ENCODE data around the gene OPA3. TPM values are rescaled to one million over a fixed set of nuclear protein-coding genes. Genes with fewer than 3 reads are reported as not detected.

OPA3 gene
- polyA plus RNA-seq, 3 donors: 9.9 to 12.6 (median 12.4) TPM

DNA sequence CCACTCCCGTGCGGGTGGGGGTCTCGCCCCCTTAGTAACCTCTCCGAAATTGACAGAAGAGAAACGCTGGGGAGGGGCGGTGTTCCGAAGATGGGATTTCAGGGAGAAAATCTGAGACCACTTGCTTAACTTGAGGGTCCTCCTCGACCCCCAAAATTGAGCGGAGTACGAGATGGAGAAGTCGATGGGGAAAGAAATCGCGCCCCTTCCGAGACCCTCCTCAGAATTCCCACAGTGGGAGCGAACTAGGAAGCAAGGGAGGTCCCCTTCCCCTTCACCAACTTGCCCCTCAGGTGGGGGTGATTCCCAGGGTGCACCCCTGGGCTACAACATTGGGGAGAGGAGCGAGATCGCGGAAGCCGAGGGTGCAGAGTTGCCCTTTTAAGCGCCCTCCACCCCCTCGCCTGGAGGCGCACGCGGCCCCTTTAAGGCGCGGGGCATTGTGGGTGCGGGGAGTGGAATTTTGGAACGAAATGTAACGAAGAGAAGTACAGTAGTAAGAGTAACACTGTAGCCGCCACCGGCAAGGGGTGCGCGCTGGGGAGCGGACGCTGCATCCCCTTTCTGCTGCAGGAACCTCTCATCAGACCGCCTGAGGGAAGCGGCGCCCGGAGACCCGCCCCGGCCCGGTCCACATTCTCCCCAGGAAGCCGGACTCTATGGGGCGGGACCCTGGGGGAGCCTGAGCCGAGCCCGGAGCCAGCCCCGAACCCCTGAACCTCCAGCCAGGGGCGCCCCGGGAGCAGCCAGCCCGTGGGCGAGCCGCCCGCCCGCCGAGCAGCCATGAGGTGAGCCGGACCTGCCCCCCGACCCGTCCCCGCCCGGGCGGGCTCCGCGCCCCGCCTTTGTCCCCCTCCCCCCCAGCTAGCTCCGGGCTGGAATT is 77.4 kb downstream of the OPA3 start, which contains the start of gene VASP:
VASP (plus strand) TSS at position 491 of the 883 bp plus-strand sequence; CDS start at position 784, 293 bp downstream.
- peak; percentile 81 for DNase-seq

DNA sequence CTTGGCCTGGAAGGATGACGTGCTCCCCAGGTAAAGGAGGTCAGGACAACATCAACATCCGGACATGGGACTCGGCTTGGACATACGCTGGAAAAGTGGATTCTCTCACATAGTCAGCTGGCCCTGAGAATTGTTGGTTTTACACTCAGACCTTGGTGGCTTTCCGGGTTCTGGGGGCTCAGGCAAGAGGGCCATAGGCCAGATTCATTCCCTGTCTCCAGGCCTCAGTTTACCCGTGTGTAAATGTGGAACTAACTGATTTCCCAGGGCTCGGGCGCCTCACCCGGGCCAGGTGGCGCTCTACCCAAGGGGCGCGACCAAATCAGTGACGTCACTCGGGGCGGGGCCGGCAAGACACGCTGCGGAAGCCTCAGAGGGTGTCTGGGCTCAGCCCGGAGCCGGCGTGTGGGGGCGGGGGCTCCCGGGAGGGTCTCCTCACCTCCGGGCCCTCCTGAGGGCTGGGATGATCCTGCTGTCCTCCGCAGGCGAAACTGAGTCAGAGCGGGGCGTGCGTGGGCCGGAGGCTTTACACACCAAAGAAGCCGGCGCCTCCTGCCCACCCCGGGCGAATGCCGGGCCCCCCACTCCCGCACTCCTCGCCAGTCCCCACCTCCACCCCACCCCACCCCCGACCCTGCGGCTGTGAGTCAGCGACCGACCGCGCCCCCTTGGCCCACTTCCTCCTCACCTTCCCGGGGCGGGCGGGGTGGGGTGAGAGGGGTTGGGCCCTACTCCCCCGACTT is 78.2 kb downstream of the OPA3 start:
- DNase-seq: peak; percentile 87

DNA sequence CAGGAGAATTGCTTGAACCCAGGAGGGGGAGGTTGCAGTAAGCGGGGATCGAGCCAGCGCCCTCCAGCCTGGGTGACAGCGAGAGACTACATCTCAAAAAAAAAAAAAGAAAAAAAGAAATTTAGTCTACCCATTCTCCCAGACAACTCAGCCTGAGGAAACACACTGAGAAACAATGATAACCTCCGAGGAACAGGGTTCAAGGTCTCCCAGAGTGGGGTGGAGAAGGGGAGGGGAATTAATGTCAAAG is 78.7 kb downstream of the OPA3 start:
- DNase-seq: no peak

DNA sequence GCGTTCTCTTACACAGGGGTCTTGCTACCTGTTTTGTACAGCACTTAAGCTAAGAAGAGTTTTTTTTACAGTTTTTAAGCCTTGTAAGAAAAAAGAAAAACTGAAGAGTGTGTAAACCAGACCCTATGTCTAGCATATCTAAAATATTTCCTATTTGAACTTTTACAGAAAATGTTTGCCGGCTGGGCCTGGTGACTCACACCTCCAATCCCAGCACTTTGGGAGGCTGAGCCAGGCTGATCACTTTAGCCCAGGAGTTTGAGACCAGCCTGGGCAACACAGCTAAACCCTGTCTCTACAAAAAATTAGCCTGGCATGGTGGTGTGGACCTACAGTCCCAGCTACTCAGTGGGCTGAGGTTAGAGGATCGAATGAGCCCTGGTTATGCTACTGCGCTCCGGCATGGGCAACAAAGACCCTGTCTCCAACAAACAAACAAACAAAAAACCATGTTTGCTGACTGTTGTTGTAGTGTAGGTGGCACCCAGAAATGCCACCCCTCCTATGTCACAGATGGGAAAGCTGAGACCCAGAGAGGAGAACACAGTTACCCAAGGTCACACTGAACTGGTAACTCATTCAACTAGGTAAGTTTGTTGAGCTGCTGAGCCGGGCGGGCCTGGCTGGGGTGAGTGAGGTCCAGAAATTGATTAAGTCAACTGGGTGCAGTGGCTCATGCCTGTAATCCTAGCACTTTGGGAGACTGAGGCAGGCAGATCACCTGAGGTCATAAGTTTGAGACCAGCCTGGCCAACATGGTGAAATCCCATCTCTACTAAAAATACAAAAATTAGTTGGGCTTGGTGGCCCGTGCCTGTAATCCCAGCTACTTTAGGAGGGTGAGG is 79.2 kb downstream of the OPA3 start:
- DNase-seq: no peak

GRCh38 chr19:45503909-45504308 is 80.7 kb downstream of the OPA3 start:
- DNase-seq: no peak

- no peak for DNase-seq
Measured at GRCh38 chr19:45502111-45502510, 82.5 kb downstream of the OPA3 start.

DNA sequence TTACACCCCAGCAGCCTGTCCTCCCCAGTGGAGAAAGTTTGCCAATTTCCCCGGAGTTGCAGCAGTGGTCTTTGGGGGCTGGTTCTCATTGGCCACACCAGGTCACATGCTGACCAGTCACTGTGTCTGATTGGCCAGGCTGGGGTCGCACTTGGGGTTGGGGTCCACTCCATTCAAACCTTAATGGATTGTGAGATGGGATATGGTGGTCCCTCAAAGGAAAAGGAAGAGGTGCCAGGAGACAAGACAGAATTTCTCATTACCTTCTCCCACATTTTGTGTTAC is 82.9 kb downstream of the OPA3 start:
- no peak for DNase-seq

GRCh38 chr19:45500918-45501729 is 83.5 kb downstream of the OPA3 start:
- DNase-seq: no peak

- no peak for DNase-seq
Measured at GRCh38 chr19:45499196-45500180, 85.1 kb downstream of the OPA3 start.

DNA sequence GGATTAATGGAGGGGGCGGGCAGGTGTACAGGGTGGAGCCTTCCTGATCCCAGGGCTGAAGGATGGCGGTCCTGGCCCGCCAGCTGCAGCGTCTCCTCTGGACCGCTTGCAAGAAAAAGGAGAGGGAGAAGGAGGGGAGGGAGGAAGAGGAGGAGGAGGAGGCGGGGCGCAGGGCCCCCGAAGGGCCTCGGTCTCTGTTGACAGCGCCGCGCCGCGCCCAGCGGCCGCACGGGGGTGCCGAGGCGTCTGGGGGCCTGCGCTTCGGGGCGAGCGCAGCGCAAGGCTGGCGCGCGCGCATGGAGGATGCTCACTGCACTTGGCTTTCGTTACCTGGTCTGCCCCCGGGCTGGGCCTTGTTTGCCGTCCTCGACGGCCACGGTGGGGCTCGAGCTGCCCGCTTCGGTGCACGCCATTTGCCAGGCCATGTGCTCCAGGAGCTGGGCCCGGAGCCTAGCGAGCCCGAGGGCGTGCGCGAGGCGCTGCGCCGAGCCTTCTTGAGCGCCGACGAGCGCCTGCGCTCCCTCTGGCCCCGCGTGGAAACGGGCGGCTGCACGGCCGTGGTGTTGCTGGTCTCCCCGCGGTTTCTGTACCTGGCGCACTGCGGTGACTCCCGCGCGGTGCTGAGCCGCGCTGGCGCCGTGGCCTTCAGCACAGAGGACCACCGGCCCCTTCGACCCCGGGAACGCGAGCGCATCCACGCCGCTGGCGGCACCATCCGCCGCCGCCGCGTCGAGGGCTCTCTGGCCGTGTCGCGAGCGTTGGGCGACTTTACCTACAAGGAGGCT is 86.0 kb downstream of the OPA3 start, which contains the start of gene PPM1N:
PPM1N (plus strand) TSS at position 33 of the 785 bp plus-strand sequence; CDS start at position 63, 30 bp downstream.
- no peak for DNase-seq

DNA sequence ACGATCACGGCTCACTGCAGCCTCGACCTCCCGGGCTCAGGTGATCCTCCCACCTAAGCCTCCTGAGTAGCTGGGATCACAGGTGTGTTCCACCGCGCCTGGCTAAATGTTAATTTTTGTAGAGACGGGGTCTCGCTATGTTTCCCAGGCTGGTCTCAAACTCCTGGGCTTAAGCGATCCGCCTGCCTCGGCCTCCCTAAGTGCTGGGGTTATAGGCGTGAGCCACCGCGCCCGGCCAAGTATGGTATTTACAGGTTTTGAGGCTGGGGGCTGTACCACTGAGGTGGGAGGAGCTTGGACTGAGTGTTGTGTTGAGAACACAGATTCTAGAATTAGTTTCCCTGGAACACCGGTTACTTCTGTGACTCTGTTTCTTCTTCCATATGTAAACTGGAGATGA is 86.8 kb downstream of the OPA3 start:
- no peak for DNase-seq

- peak; percentile 53 for DNase-seq
Measured at GRCh38 chr19:45496349-45496953, 88.2 kb downstream of the OPA3 start.

GRCh38 chr19:45495178-45495577 is 89.4 kb downstream of the OPA3 start:
- DNase-seq: no peak

GRCh38 chr19:45494261-45494916 is 90.2 kb downstream of the OPA3 start:
- DNase-seq: no peak

DNA sequence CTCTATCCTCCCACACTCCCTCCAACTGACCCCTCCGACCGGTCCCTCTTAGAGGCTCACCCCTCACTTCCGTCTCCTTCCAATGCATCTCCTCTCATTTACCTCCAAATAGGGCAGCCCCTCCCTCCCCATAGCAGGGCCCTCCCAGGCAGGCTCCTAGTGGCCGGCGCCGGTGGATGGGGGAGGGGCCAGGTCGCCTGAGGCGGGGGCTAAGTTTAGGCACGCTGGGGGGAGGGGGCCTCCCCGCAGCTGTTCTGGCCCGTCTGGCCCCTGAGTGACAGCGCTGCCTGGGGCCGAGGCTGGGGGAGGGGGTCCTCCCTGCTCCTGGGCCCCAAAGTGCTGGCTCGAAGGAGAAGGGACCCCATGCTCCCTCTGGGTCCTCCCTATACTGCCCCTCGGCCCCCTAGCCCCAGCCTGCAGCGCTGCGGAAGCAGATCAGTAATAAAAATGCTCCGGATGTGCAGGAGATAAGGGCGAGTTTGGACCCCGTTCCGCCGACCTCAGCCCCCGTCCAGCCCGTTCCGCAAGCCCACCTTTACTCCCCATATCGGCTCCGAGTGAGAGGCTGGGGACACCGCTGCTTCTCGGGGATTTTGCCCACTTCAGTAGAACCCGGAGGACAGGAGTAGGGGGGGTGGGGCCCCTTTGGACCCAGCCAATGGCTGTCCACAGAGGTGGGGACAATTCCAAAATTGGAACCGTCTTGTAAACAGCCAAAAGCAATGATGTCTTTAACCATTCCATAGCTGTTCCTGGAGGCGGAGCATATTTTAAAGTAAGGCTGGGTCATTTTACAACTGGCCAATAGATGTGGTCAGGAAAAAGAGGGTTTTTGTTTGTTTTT is 91.8 kb downstream of the OPA3 start:
- DNase-seq: peak; percentile 60

DNA sequence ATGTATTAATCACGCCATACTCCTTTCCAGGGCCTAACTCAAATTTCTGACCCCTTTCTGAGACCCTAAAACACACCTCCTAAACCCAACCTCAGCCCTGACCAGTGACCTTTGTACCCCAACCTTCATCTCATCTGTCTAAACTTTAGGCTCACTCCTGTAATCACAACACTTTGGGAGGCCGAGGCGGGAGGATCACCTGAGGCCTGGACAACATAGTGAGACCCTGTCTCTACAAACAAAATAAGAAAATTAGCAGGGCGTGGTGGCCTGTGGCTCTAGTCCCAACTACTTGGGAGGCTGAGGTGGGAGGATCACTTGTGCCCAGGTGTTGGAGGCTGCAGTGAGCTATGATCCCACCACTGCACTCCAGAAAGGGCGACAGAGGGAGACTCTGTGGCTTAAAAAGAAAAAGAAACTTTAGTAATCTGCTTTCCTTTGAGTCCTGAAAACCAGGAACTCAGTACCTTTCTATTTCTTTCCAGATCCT is 92.4 kb downstream of the OPA3 start:
- no peak for DNase-seq

DNA sequence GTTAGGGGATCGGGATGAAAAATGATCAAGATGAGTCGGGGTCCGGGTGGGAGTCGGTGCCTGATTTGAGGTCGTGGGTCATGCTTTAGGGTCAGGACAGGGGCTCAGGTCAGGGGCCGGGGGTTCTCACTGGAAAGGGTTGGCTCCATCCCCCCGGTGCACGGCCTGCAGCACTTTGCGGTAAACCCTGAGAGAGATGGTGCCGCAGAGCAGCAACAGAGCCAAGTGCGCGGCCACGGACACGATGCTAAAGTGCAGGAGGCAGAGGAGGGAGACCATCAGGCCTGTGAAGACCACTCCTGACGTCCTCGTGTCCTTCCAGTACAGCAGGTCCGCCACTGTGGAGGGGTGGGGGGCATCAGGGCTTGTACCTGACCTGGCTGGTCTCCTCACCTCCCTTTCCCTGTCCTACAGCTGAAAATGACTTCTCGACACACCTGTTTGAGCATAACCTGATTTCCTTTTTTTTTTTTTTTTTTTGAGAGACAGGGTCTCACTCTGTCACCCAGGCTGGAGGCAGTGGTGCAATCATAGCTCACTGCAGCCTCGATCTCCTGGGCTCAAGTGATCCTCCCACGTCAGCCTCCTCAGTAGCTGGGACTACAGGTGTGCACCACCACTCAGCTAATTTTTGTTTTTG is 95.3 kb downstream of the OPA3 start:
- no peak for DNase-seq
